GM18498 (cell line): ENCODE measurements around the gene MTPN.

Experiments
- ATAC-seq: cut with Tn5 transposase; IDR thresholded peaks from one replicate; pipeline ENCODE4 v1.9.1; 2021; ENCODE audit warnings: mild to moderate bottlenecking, moderate library complexity; ENCODE audit not compliant: unreplicated experiment

The MTPN gene, protein sequence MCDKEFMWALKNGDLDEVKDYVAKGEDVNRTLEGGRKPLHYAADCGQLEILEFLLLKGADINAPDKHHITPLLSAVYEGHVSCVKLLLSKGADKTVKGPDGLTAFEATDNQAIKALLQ

DNA sequence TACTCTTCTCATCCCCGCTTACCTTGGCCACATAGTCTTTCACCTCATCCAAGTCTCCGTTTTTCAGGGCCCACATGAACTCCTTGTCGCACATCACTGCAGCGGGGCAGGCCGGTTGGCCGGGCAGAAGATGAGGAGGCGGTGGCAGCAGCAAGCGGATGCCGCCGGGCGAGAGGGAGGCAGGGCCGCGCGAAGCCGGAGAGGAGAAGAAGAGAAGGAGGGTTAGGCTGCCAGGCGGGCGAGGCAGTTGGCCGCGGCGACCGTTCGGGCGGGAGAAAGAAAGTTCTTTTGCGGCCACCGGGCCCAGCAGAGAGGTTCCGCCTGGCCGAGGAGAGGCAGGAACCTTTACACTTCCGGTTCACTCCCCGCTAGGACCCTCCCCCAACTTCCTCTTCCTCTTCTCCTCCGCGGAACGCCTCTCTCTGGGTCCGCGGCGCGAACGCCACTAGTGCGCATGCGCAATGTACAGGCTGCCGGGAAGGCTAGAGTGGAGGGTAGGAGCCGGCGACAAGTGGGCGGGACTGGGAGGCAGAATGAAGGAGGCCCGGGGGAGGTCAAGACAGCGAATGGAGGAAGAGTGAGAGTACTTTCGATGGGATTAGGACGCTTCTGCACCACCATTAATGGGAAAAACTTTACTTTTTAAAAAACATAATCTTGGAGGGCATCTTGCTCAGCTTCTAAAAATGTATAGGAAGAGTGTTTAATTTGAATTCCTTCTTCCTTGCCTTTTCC lies at the start of gene MTPN:
MTPN (minus strand) TSS at position 353 of the 735 bp plus-strand sequence; CDS start at position 94, 259 bp downstream.
- peak; percentile 59 for ATAC-seq

DNA sequence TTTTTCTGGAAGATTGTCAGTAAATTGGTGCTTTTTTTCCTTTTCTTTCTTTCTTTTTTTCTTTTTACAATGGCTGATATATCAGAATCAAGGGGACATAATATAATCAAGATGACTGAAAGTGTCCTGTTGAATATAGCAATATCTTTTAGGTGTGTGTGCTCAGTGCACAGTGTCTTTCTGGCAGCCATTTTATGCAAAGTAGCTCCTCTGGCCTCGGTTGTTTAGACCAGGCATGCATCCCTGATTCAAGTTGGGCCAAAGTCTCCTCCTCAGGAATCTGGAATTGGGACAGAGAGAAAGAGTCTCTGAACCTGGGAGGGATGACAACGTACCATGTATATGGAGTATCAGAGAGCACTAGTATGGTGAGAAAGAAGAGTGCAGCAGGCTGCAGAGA lies 49.0 kb upstream of the MTPN start:
- ATAC-seq, result no peak

GRCh38 chr7:136023134-136023869 lies 46.1 kb upstream of the MTPN start:
- no peak for ATAC-seq

DNA sequence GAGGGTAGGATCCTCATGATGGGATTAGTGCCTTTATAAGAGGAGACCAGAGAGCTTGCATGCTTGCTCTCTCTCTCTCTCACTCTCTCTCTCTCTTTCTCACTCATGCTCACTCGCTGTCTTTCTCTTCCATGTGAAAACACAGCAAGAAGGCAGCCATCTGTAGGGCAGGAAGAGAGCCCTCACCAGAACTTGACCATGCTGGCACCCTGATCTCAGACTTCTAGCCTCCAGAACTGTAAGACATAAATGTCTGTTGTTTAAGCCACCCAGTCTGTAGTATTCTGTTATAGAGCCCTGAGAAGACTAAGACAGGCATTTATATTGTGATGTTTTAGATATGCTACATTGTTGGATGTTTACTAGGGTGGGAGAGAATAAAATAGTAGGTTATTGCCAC lies 43.4 kb upstream of the MTPN start:
- no peak for ATAC-seq

DNA sequence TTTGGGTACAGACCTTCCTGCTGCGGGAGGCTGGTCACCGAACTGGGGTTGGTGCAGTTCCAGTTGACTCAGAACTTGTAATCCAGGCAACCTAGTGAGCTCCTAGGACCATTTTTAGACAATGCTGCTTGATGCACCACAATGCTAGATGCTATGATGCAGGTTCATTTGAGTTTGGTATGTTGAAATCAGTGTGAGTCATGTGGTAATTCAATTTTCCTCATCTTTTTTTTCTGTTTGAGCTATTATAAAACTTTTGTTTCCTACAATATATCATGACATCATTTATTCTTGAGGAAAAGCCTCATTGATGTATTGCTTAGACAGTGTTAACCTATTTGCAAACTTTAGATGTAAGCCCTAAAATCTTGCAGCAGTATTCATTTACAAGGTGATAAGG lies 40.9 kb upstream of the MTPN start:
- no peak for ATAC-seq

- no peak for ATAC-seq
These were observed 39.7 kb upstream of the MTPN start for GRCh38 chr7:136016649-136017395.

DNA sequence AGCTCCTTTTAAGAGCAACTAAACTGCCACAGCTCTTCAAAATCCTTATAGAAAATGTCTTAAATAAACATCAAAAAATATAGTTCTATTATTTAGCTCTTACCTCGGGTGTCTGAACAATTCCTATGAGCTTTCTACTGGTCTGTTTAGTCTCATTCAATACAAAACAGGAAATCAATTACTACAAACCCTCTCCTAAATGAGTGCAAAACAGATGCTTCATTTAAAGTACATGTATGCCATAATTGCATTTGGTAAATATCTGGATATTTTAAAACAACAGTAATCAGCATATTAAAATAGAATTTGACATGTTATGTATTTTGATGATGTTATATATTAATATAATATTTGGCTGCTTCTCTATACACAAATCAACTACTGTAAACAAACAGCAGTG lies 38.5 kb upstream of the MTPN start:
- ATAC-seq, result no peak

- ATAC-seq, result no peak
These were observed 37.5 kb upstream of the MTPN start for GRCh38 chr7:136014659-136015058.

DNA sequence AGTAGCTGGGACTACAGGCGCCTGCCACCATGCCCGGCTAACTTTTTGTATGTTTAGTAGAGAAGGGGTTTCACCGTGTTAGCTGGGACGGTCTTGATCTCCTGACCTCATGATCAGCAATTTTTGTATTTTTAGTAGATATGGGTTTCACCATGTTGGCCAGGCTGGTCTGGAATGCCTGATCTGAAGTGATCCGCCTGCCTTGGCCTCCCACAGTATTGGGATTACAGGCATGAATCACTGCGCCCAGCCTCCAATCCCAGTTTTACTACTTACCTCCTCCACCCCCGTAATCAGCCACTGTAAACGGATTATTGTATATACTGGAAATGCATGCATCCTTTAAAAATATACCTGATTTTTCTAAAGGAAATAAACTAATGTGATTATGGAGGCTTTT lies 35.1 kb upstream of the MTPN start:
- ATAC-seq, result no peak

DNA sequence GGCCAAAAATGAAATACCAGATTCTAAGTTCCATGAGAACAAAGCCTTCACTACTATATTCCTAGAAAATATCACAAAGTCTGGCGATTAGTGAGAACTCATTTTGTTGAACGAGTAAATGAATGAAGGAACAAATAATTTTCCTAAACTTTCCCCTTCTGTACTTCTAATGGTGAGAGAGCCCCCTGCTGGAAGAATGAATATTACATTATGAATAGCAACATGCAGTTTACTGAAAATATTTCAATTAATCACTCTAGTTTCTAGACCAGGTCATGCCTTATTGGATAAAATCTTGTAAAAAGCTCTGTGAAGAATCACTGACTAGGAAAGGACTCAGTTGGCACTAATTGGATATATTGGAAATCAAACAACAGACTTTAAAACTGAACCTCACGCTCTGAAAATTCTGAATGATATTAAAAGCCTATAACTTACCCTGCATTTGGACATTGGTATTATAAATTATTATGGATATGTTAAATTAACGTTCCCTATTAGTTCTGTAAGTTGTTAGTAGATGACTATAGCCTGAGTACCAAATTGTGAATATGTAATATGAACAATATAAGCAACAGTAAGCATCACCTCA lies 32.4 kb upstream of the MTPN start:
- no peak for ATAC-seq

DNA sequence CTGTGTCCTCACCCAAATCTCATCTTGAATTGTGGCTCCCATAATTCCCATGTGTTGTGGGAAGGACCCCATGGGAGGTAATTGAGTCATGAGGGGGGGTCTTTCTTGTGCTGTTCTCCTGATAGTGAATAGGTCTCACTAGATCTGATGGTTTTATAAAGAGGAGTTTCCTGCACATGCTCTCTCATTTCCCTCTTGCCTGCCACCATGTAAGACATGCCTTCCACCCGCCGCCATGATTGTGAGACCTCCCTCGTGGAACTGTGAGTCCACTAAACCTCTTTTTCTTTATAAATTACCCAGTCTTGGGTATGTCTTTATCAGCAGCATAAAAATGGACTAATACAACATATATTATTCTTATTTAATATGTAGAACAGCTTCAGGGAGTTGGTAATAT lies 29.0 kb upstream of the MTPN start:
- no peak for ATAC-seq

DNA sequence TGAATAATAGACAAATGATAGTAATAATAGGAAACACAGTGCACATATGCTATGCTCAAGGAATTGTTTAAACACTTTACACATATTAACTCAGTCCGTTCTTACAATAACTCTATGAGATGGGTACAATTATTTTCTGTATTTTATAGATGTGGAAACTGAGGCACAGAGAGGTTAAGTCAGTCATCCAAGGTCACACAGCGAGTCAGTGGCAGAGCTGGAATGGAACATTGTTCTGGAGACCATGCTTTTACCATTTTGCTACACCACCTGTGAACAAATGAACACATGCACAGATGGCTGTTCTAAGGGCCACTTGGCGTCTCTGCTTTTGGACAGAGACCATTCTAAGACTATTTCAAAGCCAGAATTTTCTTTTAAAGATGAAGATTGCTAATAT lies 26.9 kb upstream of the MTPN start:
- no peak for ATAC-seq

DNA sequence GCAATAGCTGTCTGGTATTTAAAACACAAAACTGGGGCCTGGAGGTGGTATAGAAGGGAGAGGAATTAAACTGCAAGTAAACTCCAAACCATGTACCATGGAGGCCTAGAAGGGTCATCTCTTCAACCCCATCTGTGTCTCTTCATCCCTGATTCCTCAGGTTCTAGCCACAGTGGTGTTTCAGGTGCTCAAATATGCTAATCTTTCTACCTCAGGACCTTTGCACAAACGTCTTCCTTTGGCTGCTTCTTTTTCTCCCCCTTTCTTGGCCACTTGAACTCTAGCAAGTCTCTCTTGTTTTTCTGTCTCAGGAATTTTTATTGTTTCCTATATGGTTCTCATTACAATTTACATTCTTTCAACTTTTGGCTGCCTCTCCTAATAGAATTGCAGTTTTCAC lies 25.6 kb upstream of the MTPN start:
- ATAC-seq, result no peak

- no peak for ATAC-seq
These were observed 23.2 kb upstream of the MTPN start for GRCh38 chr7:136000288-136000913.

DNA sequence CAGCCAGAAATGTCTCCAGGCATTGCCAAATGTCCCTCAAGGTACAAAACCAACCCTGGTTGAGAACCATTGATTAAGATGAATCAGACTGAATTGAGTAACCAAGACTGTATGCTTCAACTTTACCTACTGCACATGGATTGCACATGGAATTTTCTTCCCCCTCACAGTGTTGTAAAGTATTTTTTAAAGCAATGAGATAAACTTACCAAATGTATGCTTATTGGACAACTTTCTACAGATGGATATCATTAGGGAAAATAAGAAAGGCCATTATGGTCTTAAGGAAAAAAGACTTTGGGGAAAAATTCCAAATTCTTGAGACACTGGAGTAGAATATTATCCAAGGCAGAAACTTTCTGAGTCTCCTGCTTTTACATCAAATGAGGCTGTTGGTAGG lies 20.9 kb upstream of the MTPN start:
- no peak for ATAC-seq

- no peak for ATAC-seq
These were observed 18.6 kb upstream of the MTPN start for GRCh38 chr7:135995748-135996147.

DNA sequence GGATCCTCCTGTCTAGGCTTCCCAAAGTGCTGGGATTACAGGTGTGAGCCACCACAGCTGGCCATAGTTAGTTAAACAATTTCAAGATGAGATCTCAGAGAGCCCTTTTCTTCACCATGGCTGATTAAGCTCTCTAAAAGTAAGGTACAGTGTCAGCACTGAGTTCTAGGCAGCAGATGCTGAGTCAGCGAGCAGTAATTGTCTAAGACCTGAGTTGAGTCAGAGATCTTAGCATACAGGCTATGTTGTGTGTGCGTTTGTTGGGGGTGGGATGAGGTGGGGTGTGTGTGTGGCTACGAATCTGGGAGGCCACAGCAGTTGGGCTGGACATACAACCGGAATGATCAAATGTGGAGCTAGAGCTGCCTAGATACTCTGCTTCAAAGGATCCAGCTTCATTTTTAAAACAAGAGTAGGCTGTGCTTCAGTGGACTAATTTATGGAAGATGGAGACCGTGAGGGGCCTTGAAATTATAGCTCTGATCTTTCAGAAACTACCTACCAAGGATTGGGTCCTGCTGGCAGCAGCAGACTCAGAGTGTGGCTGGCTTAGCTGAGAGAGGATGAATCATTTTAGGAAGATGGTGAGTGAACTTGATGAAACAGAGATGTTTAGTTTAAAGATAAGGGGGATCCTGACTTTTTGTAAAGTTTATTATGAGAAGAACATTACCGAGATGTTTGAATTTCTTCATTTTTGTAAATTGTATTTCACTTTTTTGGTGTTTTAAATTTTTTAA lies 17.5 kb upstream of the MTPN start:
- no peak for ATAC-seq

DNA sequence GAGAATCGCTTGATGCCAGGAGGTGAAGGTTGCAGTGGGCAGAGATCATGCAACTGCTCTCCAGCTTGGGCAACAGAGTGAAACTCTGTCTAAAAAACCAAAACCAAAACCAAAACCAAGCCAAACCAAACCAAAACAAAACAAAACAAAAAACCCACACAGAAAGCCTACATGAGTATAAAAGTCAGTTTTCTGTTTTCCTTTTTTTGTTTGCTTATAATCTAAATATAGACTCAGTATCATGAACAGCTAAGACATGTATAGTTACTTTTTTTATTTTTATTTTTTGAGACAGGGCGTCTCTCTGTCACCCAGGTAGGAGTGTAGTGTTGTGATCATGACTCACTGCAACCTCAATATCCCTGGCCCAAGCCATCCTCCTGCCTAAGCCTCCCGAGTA lies 16.8 kb upstream of the MTPN start:
- peak; percentile 84 for ATAC-seq

- ATAC-seq, result no peak
These were observed 14.7 kb upstream of the MTPN start for GRCh38 chr7:135991906-135992305.

- ATAC-seq, result no peak
These were observed 14.2 kb upstream of the MTPN start for GRCh38 chr7:135991322-135991721.
